Left lung (tissue), 10 donors: Measurements from ENCODE around the gene MTA2. TPM values are rescaled to one million over a fixed set of nuclear protein-coding genes. Genes with fewer than 3 reads are reported as not detected.

Experiments
- ATAC-seq: fragments of 200-7000 bp; cut with Tn5 transposase; one replicate; pipeline ENCODE4 v1.9.1; 2020; ENCODE audit warnings: moderate library complexity
- DNase-seq, 4 donors: peaks; one replicate each; pipeline ENCODE4 v3.0.0-alpha.2; 2013 to 2020
- H3K27ac ChIP-seq, 2 donors: fragments of 200-600 bp; sonication (generic) in 1 of 2; one replicate each; pipeline versions ENCODE4 v1.5.0 to v1.8.0; 2020 to 2021
- H3K27me3 ChIP-seq, 2 donors: fragments of 200-600 bp; sonication (generic) in 1 of 2; one replicate each; pipeline versions ENCODE4 v1.5.0 to v1.8.0; 2020 to 2021
- H3K36me3 ChIP-seq, 2 donors: fragments of 200-600 bp; sonication (generic) in 1 of 2; one replicate each; pipeline versions ENCODE4 v1.5.0 to v1.8.0; 2020 to 2021
- H3K4me1 ChIP-seq, 2 donors: fragments of 200-600 bp; one replicate each; pipeline ENCODE4 v1.8.0; 2021
- H3K4me3 ChIP-seq, 2 donors: fragments of 200-600 bp; sonication (generic) in 1 of 2; one replicate each; pipeline versions ENCODE4 v1.5.0 to v1.8.0; 2020 to 2021; ENCODE audit warnings: mild to moderate bottlenecking in 1 of 2
- H3K9me3 ChIP-seq, 2 donors: fragments of 200-600 bp; sonication (generic) in 1 of 2; one replicate each; pipeline versions ENCODE4 v1.5.0 to v1.8.0; 2020 to 2021
- intact Hi-C, 2 donors: fragments of 100-400 bp; cut with DNase I; formaldehyde crosslinking; loops; one replicate each; pipeline versions ENCODE4 v1.11.2 to v1.14.2; 2022
- polyA plus RNA-seq, 6 donors: library from polyadenylated mRNA; unstranded; fragments of 120-200 nt; gene quantifications; one replicate each; pipeline ENCODE4 v1.2.1, GENCODE V29; 2013; ENCODE audit not compliant: insufficient read length in 6 of 6
- total RNA-seq, 2 donors: library from RNA; stranded (reverse); fragmentation: NEBNext Ultra II Directional; extraction: Animal tissue kit (Norgen Biotek cat#: 25700); gene quantifications; one replicate each; pipeline ENCODE4 v1.2.1, GENCODE V29; 2021
- TF ChIP-seq, protein P1 (sequence below), 2 donors: fragments of 200-600 bp; sonication (generic) in 1 of 2; IDR thresholded peaks; one replicate each; pipeline versions ENCODE4 v1.5.0 to v1.8.0; 2021; ENCODE audit warnings: antibody characterized with exemption in 2 of 2
- donor health status: DM: no; HTN: yes; CAD: no.
- donor health status: DM: no; HTN: no; CAD: no.

The MTA2 gene
- total and polyA plus RNA-seq, 8 donors, result 67.1 to 110 (median 94.4) TPM

DNA sequence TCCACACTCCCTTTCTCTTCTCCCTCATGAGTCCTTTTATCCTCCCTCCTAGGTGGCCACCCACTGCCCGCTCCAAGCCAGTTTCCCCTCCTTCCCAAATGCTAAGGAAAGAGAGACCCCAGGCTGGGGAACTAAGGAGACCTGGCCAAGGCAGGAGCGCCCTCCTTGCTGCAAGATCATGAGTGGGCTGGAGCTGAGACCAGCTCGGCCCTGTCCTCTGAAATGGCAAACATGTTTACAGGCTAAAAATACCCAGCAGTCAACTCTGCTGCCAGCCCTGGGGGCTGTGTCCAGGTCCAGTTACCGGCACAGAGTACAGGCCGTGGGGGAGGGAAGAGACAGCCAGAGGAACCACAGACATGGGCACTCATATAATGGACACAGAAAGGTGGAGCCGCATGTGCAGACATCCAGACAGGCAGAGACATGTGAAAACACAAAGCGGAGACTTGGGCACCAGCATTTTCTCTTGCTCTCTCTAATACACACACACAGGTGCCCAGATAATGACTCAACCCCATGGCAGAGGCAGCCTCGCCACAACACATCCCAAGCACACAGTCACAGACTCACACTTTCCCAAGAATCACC lies 53.9 kb downstream of the MTA2 start:
- TF ChIP-seq, protein P1, sequence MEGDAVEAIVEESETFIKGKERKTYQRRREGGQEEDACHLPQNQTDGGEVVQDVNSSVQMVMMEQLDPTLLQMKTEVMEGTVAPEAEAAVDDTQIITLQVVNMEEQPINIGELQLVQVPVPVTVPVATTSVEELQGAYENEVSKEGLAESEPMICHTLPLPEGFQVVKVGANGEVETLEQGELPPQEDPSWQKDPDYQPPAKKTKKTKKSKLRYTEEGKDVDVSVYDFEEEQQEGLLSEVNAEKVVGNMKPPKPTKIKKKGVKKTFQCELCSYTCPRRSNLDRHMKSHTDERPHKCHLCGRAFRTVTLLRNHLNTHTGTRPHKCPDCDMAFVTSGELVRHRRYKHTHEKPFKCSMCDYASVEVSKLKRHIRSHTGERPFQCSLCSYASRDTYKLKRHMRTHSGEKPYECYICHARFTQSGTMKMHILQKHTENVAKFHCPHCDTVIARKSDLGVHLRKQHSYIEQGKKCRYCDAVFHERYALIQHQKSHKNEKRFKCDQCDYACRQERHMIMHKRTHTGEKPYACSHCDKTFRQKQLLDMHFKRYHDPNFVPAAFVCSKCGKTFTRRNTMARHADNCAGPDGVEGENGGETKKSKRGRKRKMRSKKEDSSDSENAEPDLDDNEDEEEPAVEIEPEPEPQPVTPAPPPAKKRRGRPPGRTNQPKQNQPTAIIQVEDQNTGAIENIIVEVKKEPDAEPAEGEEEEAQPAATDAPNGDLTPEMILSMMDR (IDR thresholded peaks at IDR 0.05), result no peak
- peaks cover 0 to 44% of the 10 kb centered on the region in 2 donors for H3K27me3 ChIP-seq
- no peaks in the 10 kb centered on the region for H3K9me3 ChIP-seq
- peaks cover 49 to 78% of the 10 kb centered on the region in 2 donors for H3K4me1 ChIP-seq
- no peaks in the 10 kb centered on the region for H3K36me3 ChIP-seq
- DNase-seq (no peak), ATAC-seq (no peak)
- intact Hi-C loops, result no loop called here
- H3K27ac ChIP-seq, result peak overlapping the region; percentile 94 to 96
- H3K4me3 ChIP-seq, result peak overlapping the region in 1 of 2 donors; percentile 95

DNA sequence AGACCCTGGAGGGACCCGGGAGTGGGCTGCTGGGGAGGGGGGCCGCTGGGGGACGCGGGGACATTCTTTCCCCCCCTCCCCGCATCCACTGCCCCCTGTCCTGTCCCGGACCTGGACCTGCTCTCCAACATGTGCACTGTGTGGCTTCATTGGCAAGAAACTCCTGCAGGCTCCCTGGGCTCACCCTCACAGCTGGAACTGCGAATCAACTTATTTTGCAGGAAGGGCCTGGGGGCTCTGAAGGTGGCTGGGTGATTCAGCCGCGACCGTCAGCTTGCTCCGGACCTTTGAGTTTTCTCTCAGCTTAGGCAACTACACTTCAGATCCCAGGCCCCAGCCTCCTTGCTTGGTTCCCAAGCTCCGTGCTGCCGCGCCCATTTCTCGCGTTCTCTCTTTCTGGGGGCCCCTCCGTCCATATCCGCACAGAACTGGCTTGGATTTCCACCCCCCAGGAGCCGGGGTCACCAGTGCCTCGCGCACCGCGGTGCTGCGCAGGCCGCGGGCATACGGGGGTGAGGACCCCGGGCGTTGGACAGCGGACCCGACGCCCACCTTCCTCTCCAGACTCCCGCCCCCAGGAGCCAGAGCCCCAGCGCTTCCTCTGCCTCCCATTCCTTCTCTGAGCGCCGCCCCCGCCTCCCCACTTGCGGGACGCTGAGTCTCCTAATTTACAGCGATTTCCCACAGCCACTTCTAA lies 54.6 kb downstream of the MTA2 start:
- H3K4me3 ChIP-seq, result peak overlapping the region; percentile 83 to 95
- DNase-seq, result no peak
- intact Hi-C loops, result no loop called here
- H3K27me3 ChIP-seq, result peaks cover 0 to 44% of the 10 kb centered on the region in 2 donors
- no peaks in the 10 kb centered on the region for H3K36me3 ChIP-seq
- peaks cover 49 to 78% of the 10 kb centered on the region in 2 donors for H3K4me1 ChIP-seq
- peak overlapping the region; percentile 94 to 96 for H3K27ac ChIP-seq
- peak; percentile 0 for ATAC-seq
- no peaks in the 10 kb centered on the region for H3K9me3 ChIP-seq
- TF ChIP-seq, protein P1 (IDR thresholded peaks at IDR 0.05), result no peak

DNA sequence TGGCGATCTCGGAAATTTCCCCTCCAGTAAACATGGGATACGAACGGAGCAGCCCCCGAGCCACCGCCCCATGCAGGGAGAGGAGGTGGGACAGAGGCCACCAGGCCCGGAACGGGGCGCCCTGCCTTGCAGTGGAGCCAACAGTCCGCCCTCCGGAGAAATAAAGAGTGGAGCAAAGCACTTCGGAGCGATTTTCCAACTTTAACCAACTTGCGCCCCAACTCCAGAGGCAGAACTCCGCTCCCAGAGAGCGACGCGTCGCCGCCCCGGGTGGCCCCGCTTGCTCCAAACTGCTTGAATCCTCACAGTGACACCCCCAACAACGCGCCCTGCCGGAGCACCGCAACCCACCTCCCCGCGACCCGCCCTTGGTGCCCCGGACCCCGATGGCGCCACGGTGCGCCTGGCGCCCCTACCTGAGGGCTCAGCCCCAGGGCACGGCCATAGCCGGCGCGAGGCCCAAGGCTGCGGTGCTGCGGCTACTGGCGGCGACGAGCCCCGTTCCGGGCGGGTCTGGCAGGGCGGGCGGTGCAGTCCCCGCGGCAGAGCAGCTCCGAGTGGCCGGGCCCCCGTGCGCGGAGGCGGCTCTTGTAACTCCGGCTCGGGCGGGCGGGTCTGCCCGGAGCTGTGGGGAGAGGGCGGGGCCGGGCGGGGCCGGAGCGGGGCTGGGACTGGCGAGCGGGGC lies 55.3 kb downstream of the MTA2 start, which contains the start of gene AHNAK:
TSS of gene AHNAK (minus strand) at position 563 of the 685 bp plus-strand sequence. CDS start 10,708 bp downstream, outside the sequence.
- TF ChIP-seq, protein P1 (IDR thresholded peaks at IDR 0.05), result no peak
- ATAC-seq (peak; percentile 72), DNase-seq (peak in 3 of 4 donors; percentile 84 to 94 (median 87))
- Histone ChIP-seq H3K4me1 (peaks cover 49 to 78% of the 10 kb centered on the region in 2 donors), H3K27ac (peak within 1 kb of the TSS; percentile 94 to 96), H3K36me3 (no peaks in the 10 kb centered on the region), H3K9me3 (no peaks in the 10 kb centered on the region), H3K27me3 (peaks cover 0 to 44% of the 10 kb centered on the region in 2 donors), H3K4me3 (peak within 1 kb of the TSS; percentile 83 to 95)
- intact Hi-C loops, result no loop called here

DNA sequence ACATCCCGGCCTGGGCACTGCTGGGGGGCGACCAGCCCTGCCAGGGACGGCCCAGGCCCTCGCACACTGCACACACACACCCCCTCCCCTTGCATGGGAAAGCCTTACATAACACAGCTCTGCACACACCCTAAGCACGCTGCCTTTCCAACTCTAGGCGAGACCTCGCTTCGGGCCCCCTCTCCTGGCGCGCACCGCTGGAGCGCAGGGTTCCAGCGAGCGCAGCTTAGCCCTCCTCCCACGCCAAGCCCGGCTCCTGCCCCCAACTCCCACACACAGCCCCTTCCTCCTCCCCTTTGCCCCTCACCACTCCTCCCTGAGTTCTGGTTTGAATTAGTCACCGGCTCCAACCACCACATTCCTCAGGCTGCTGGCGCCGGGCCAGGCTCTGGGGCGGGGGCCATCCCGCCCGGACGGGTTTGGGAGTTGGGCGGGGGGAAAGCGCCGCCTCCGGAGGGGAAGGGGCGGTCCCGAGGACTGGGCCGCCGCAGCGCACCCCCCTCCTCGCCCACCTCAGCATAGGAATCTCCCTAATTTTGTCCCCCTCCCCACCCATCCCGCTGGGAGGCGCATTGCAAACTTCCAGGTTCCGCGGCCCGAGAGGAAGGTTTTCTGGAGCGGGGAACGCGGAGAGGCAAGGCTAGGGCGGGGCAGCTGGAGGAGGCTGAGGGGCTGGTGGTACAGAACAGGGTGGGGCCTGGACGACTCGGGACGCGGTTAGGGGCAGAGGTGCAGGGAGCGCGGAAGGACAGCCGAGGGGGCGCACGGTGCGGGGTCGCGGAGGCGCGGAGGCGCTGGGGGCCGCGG lies 56.0 kb downstream of the MTA2 start:
- intact Hi-C loops, result no loop called here
- peaks cover 0 to 44% of the 10 kb centered on the region in 2 donors for H3K27me3 ChIP-seq

More for the DNA sequence above, 56.0 kb downstream of the MTA2 start:
- peak overlapping the region; percentile 94 to 96 for H3K27ac ChIP-seq
- H3K4me1 ChIP-seq, result peaks cover 54 to 78% of the 10 kb centered on the region in 2 donors
- peak overlapping the region; percentile 83 to 95 for H3K4me3 ChIP-seq
- H3K9me3 ChIP-seq, result no peaks in the 10 kb centered on the region
- H3K36me3 ChIP-seq, result no peaks in the 10 kb centered on the region
- TF ChIP-seq, protein P1 (IDR thresholded peaks at IDR 0.05), result no peak
- DNase-seq, result peak; percentile 93 to 96 (median 94)
- ATAC-seq, result peak; percentile 59
